KMS-11 (cell line): ENCODE data around the gene GOLM1.
A peak's percentile ranks its signal among the peaks of the same experiment; 100 is the strongest.

Experiments
- H2AFZ ChIP-seq: fragments of 200-600 bp; sonication (generic); 2 replicates; pipeline ENCODE4 v1.6.1; 2016; ENCODE audit warnings: antibody characterized with exemption, mixed run types, low read depth
- H3K27ac ChIP-seq: fragments of 200-600 bp; sonication (generic); 2 replicates; pipeline ENCODE4 v1.6.1; 2016; ENCODE audit warnings: mild to moderate bottlenecking, mixed run types
- H3K27me3 ChIP-seq: fragments of 200-600 bp; sonication (generic); 2 replicates; pipeline ENCODE4 v1.6.1; 2017; ENCODE audit warnings: mild to moderate bottlenecking, low read depth, mixed run types, moderate library complexity; ENCODE audit not compliant: insufficient read depth
- H3K36me3 ChIP-seq: fragments of 200-600 bp; sonication (generic); 2 replicates; pipeline ENCODE4 v1.6.1; 2017; ENCODE audit warnings: mild to moderate bottlenecking, mixed run types; ENCODE audit not compliant: insufficient read depth
- H3K4me1 ChIP-seq: fragments of 200-600 bp; sonication (generic); 2 replicates; pipeline ENCODE4 v1.6.1; 2016; ENCODE audit warnings: mild to moderate bottlenecking, low read depth, mixed run types; ENCODE audit not compliant: poor library complexity, severe bottlenecking
- H3K4me2 ChIP-seq: fragments of 200-600 bp; sonication (generic); 2 replicates; pipeline ENCODE4 v1.7.0; 2016; ENCODE audit warnings: mild to moderate bottlenecking, mixed run types
- H3K4me3 ChIP-seq: fragments of 200-600 bp; sonication (generic); IDR thresholded peaks from 2 replicates; pipeline ENCODE4 v1.6.1; 2017; ENCODE audit warnings: low read depth, low read length, mixed read lengths; ENCODE audit not compliant: insufficient read depth
- H3K79me2 ChIP-seq: fragments of 200-600 bp; sonication (generic); 2 replicates; pipeline ENCODE4 v1.6.1; 2016; ENCODE audit warnings: low read depth, mixed run types; ENCODE audit not compliant: insufficient read depth
- H3K9ac ChIP-seq: fragments of 200-600 bp; sonication (generic); 2 replicates; pipeline ENCODE4 v1.6.1; 2016; ENCODE audit warnings: mild to moderate bottlenecking, mixed run types
- H4K20me1 ChIP-seq: fragments of 200-600 bp; sonication (generic); 2 replicates; pipeline ENCODE4 v1.6.1; 2016; ENCODE audit warnings: mild to moderate bottlenecking, mixed run types; ENCODE audit not compliant: insufficient read depth
- TF ChIP-seq, protein P1 (sequence below): fragments of 200-600 bp; sonication (generic); conservative IDR thresholded peaks from 2 replicates; pipeline ENCODE4 v1.6.1; 2017; ENCODE audit warnings: low read depth, mild to moderate bottlenecking, antibody characterized with exemption, low read length, moderate library complexity, mixed read lengths

The GOLM1 gene

GRCh38 chr9:86135371-86135770 lies 36.0 kb upstream of the GOLM1 start:
- Histone ChIP-seq H3K4me3 (no peak overlapping the region), H3K27me3 (no peaks in the 10 kb centered on the region), H4K20me1 (no peaks in the 10 kb centered on the region), H3K4me1 (no peaks in the 10 kb centered on the region), H3K36me3 (no peaks in the 10 kb centered on the region), H3K4me2 (no peak overlapping the region), H2AFZ (no peak overlapping the region), H3K27ac (no peak overlapping the region), H3K79me2 (no peaks in the 10 kb centered on the region), H3K9ac (no peak overlapping the region)
- TF ChIP-seq, protein P1, sequence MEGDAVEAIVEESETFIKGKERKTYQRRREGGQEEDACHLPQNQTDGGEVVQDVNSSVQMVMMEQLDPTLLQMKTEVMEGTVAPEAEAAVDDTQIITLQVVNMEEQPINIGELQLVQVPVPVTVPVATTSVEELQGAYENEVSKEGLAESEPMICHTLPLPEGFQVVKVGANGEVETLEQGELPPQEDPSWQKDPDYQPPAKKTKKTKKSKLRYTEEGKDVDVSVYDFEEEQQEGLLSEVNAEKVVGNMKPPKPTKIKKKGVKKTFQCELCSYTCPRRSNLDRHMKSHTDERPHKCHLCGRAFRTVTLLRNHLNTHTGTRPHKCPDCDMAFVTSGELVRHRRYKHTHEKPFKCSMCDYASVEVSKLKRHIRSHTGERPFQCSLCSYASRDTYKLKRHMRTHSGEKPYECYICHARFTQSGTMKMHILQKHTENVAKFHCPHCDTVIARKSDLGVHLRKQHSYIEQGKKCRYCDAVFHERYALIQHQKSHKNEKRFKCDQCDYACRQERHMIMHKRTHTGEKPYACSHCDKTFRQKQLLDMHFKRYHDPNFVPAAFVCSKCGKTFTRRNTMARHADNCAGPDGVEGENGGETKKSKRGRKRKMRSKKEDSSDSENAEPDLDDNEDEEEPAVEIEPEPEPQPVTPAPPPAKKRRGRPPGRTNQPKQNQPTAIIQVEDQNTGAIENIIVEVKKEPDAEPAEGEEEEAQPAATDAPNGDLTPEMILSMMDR: no peak

DNA sequence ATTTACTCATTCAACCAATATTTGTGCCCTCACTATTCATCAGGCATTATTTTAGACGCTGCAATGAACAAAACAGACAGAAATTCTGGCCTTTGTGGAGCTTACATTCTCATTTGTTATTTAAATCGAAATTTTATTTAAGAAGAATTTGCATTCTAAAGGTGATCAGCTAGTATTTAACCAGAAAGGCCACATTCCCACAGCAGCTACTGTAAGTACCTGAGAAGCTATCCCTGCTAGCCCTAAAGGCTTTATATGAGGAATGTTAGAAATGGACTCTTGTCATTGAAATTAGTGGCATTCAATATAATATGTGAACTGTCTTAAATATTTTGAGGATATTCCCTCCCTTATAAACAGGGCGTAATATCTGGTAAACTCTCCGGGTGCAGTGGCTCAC lies 35.0 kb upstream of the GOLM1 start:
- no peaks in the 10 kb centered on the region for H3K27me3 ChIP-seq
- no peaks in the 10 kb centered on the region for H3K4me1 ChIP-seq
- H4K20me1 ChIP-seq: no peaks in the 10 kb centered on the region
- H2AFZ ChIP-seq: no peak overlapping the region
- TF ChIP-seq, protein P1: no peak
- H3K79me2 ChIP-seq: no peaks in the 10 kb centered on the region
- H3K4me3 ChIP-seq: no peak overlapping the region
- H3K27ac ChIP-seq: no peak overlapping the region
- no peak overlapping the region for H3K4me2 ChIP-seq
- H3K36me3 ChIP-seq: no peaks in the 10 kb centered on the region
- no peak overlapping the region for H3K9ac ChIP-seq

GRCh38 chr9:86128235-86128822 lies 29.0 kb upstream of the GOLM1 start:
- peak overlapping the region; percentile 85 for H3K27ac ChIP-seq
- no peaks in the 10 kb centered on the region for H3K79me2 ChIP-seq
- H3K4me1 ChIP-seq: peaks cover 36% of the 10 kb centered on the region
- no peaks in the 10 kb centered on the region for H4K20me1 ChIP-seq
- peak overlapping the region; percentile 63 for H3K4me2 ChIP-seq
- no peak overlapping the region for H3K4me3 ChIP-seq
- peak overlapping the region; percentile 26; the same call in 1 of the 2 replicates for H3K9ac ChIP-seq
- TF ChIP-seq, protein P1: no peak
- no peaks in the 10 kb centered on the region for H3K36me3 ChIP-seq
- H2AFZ ChIP-seq: peak overlapping the region; percentile 7; the same call in 1 of the 2 replicates
- no peaks in the 10 kb centered on the region for H3K27me3 ChIP-seq

DNA sequence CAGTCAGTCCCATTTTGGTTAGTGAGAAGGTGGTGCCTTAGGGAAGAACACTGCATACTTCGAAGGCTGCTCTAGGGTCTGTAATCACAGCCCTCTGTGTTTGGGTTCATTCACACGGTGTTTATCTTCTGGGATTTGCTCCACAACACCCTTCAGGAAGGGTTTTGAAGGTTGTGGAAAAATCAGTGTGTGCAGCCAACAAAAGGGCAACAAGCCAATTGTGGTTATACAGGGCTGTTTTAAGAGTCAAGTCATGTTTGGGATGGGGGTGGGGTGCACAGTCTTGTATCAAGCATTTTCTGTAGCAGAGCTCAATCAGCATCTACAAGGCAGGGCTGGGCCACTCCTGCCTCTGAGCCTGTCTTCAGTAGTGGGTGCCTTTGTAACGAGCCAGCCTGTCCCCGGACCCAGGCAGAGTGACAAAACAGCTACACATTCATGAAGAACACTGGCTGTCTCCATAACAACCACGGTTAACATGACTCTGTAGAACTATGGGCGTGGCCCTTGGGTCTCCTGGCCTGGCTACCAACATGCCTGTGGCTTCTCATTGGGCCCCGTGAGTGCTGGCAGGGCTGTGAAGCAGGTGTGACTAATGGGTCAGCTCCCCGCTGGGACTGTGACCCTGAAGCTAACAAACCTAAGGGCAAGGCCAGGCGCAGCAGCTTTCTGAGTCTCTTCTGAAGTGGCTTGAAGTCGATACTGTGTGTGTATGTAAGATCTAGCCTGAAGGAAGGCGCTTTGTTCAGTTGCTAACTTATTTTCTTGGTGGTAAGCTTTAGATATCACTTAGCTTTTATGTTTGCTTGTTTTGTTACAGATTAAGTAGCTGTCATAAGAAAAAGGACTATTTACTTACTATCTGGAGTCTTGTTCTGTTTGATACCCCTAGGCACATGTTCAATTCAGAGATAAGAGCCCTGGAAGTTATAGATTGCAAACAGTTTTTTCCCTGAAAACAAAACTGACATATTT lies 27.9 kb upstream of the GOLM1 start:
- no peaks in the 10 kb centered on the region for H4K20me1 ChIP-seq
- H3K36me3 ChIP-seq: no peaks in the 10 kb centered on the region
- no peaks in the 10 kb centered on the region for H3K27me3 ChIP-seq
- peak overlapping the region; percentile 63 for H3K4me2 ChIP-seq
- no peaks in the 10 kb centered on the region for H3K79me2 ChIP-seq
- H3K9ac ChIP-seq: peak overlapping the region; percentile 26; the same call in 1 of the 2 replicates
- TF ChIP-seq, protein P1: no peak
- peak overlapping the region; percentile 51 for H2AFZ ChIP-seq
- H3K27ac ChIP-seq: peak overlapping the region; percentile 85
- H3K4me1 ChIP-seq: peaks cover 46% of the 10 kb centered on the region
- H3K4me3 ChIP-seq: no peak overlapping the region
